GM12865 (cell line): Measurements from ENCODE around the gene ARHGAP12.

Experiments
- DNase-seq: peaks from one replicate; pipeline ENCODE4 v3.0.0; 2010; ENCODE audit warnings: low read depth
- H3K4me3 ChIP-seq: 2 replicates; pipeline ENCODE4 v1.5.1; 2011; ENCODE audit warnings: mild to moderate bottlenecking, low read depth, low read length, control low read depth
- CTCF ChIP-seq: IDR thresholded peaks from 2 replicates; pipeline ENCODE4 v1.5.1; 2011; ENCODE audit warnings: low read length, control low read depth, low read depth, inconsistent platforms; ENCODE audit not compliant: insufficient read depth; ENCODE audit errors: missing control alignments

The ARHGAP12 gene

GRCh38 chr10:31830887-31831286, 97.7 kb downstream of the ARHGAP12 start:
- no peak for DNase-seq
- no peak for TF ChIP-seq CTCF
- H3K4me3 ChIP-seq, result no peak overlapping the region

- no peak for TF ChIP-seq CTCF
- no peak for DNase-seq
- H3K4me3 ChIP-seq, result no peak overlapping the region
Measured at GRCh38 chr10:31829776-31830175, 98.9 kb downstream of the ARHGAP12 start.

GRCh38 chr10:31823358-31823757, 105.3 kb downstream of the ARHGAP12 start:
- H3K4me3 ChIP-seq, result no peak overlapping the region
- no peak for DNase-seq
- no peak for TF ChIP-seq CTCF

- no peak for TF ChIP-seq CTCF
- no peak for DNase-seq
- no peak overlapping the region for H3K4me3 ChIP-seq
Measured at GRCh38 chr10:31822616-31823318, 105.9 kb downstream of the ARHGAP12 start.

GRCh38 chr10:31822150-31822549, 106.5 kb downstream of the ARHGAP12 start:
- DNase-seq, result no peak
- no peak overlapping the region for H3K4me3 ChIP-seq
- TF ChIP-seq CTCF, result no peak

- H3K4me3 ChIP-seq, result no peak overlapping the region
- DNase-seq, result no peak
- TF ChIP-seq CTCF, result no peak
Measured at GRCh38 chr10:31820778-31821369, 107.8 kb downstream of the ARHGAP12 start.

GRCh38 chr10:31820096-31820495, 108.5 kb downstream of the ARHGAP12 start:
- DNase-seq, result no peak
- H3K4me3 ChIP-seq, result no peak overlapping the region
- TF ChIP-seq CTCF, result no peak
